Stomach (tissue), 9 donors: Measurements from ENCODE around the gene DENND4C. TPM values are rescaled to one million over a fixed set of nuclear protein-coding genes. Genes with fewer than 3 reads are reported as not detected.
A peak's percentile ranks its signal among the peaks of the same experiment; 100 is the strongest.

Experiments
- DNase-seq, 2 donors: peaks; one replicate each; pipeline versions ENCODE4 v3.0.0 to v3.0.0-alpha.2; 2013 to 2019
- H3K27ac ChIP-seq, 5 donors: fragments of 200-600 bp in 4 of 5; sonication (generic) in 4 of 5; one replicate each; pipeline ENCODE4 v1.5.1; 2013 to 2019; ENCODE audit warnings: mild to moderate bottlenecking in 1 of 5, moderate library complexity in 1 of 5
- H3K27me3 ChIP-seq, 3 donors: fragments of 200-600 bp; sonication (generic); one replicate each; pipeline ENCODE4 v1.5.1; 2017 to 2019; ENCODE audit warnings: mixed run types in 1 of 3
- H3K36me3 ChIP-seq, 4 donors: fragments of 200-600 bp; sonication (generic); 1 replicate in 3 of 4; 2 replicates in 1 of 4; pipeline ENCODE4 v1.5.1; 2016 to 2019
- H3K4me1 ChIP-seq, 4 donors: fragments of 200-600 bp; sonication (generic); one replicate each; pipeline ENCODE4 v1.5.1; 2016 to 2019
- H3K4me3 ChIP-seq, 4 donors: fragments of 200-600 bp; sonication (generic) in 3 of 4; one replicate each; pipeline ENCODE4 v1.5.1; 2016 to 2019; ENCODE audit warnings: mild to moderate bottlenecking in 1 of 4
- H3K9me3 ChIP-seq, 4 donors: fragments of 200-600 bp; sonication (generic); one replicate each; pipeline ENCODE4 v1.5.1; 2016 to 2019
- CTCF ChIP-seq, 7 experiments: fragments of 450-650 bp in 4 of 7; fragments of 200-600 bp in 3 of 7; sonication (generic) in 3 of 7; IDR thresholded peaks; one replicate each; pipeline ENCODE4 v1.5.1; 2016 to 2019; ENCODE audit warnings: antibody characterized with exemption in 7 of 7, control low read depth in 2 of 7, mild to moderate bottlenecking in 1 of 7
- EP300 ChIP-seq: sonication (generic); formaldehyde crosslinking; IDR thresholded peaks from one replicate; pipeline ENCODE4 v1.6.1; 2017; ENCODE audit warnings: antibody characterized with exemption
- POLR2A ChIP-seq, 4 donors: fragments of 450-650 bp; IDR thresholded peaks; one replicate each; pipeline ENCODE4 v1.6.1; 2016; ENCODE audit warnings: antibody characterized with exemption in 4 of 4, control low read depth in 2 of 4, mild to moderate bottlenecking in 1 of 4, moderate library complexity in 1 of 4
- POLR2AphosphoS5 ChIP-seq, 3 donors: sonication (generic); formaldehyde crosslinking; IDR thresholded peaks; one replicate each; pipeline ENCODE4 v1.6.1; 2016; ENCODE audit warnings: antibody characterized with exemption in 3 of 3
- WGBS, 5 donors: extraction: QIAGEN DNeasy Blood & Tissue Kit in 3 of 5; methylation state at CpG; one replicate each; pipeline versions ENCODE4 v1.1.5 to v1.1.7; 2013 to 2018; 5-methylcytosine and 5-hydroxymethylcytosine counted together
- intact Hi-C: fragments of 100-400 bp; cut with DNase I; formaldehyde crosslinking; loops from one replicate; pipeline ENCODE4 v1.15.1; 2023; ENCODE audit warnings: low total_unique reads
- polyA plus RNA-seq, 3 donors: library from polyadenylated mRNA; stranded (reverse); fragments of 200-250 nt; gene quantifications; one replicate each; pipeline ENCODE4 v1.2.3, GENCODE V29; 2013
- total RNA-seq, 5 donors: library from RNA; depleted of rRNA; stranded (reverse); fragments of >200 nt; gene quantifications; one replicate each; pipeline versions ENCODE4 v1.1.0 to v1.2.3, GENCODE V29; 2014 to 2016
- donor health status: healthy with polysubstance abuse.
- donor health status: Bipolar disorder and iron deficiency.
- donor health status: healthy.

The DENND4C gene
- total and polyA plus RNA-seq, 8 donors = 6.3 to 226 (median 47.6) TPM

- TF ChIP-seq POLR2AphosphoS5 (IDR thresholded peaks at IDR 0.05) (no peak), POLR2A (IDR thresholded peaks at IDR 0.05) (no peak)
- H3K9me3 ChIP-seq = no peaks in the 10 kb centered on the region
- intact Hi-C loops = no loop called here
- 77 to 94% (median 84%) methylated on average over 2 of the region's 2 CpGs for WGBS, 5 donors
- no peaks in the 10 kb centered on the region for H3K27me3 ChIP-seq
- H3K36me3 ChIP-seq = peaks cover 25 to 100% (median 97%) of the 10 kb centered on the region in 4 donors
- DNase-seq = no peak
- no peaks in the 10 kb centered on the region for H3K4me1 ChIP-seq
- H3K4me3 ChIP-seq = no peak overlapping the region
- H3K27ac ChIP-seq = no peak overlapping the region
These were observed 138.6 kb downstream of the DENND4C start for GRCh38 chr9:19369107-19369506.

- WGBS, 5 donors = 56 to 72% (median 65%) methylated on average over 5 of the region's 5 CpGs
- peaks cover 35 to 100% (median 98%) of the 10 kb centered on the region in 4 donors for H3K36me3 ChIP-seq
- intact Hi-C loops = no loop called here
These were observed 141.4 kb downstream of the DENND4C start for GRCh38 chr9:19371942-19372341.

GRCh38 chr9:19372567-19372966 is 142.1 kb downstream of the DENND4C start:
- H3K27me3 ChIP-seq = no peaks in the 10 kb centered on the region
- DNase-seq = no peak

More at GRCh38 chr9:19371942-19372341, 141.4 kb downstream of the DENND4C start:
- H3K27ac ChIP-seq = no peak overlapping the region
- H3K4me1 ChIP-seq = peaks cover 0 to 13% (median 0%) of the 10 kb centered on the region in 4 donors
- no peaks in the 10 kb centered on the region for H3K9me3 ChIP-seq
- TF ChIP-seq CTCF (IDR thresholded peaks at IDR 0.05) = no peak
- no peak for DNase-seq
- H3K27me3 ChIP-seq = no peaks in the 10 kb centered on the region
- no peak overlapping the region for H3K4me3 ChIP-seq

GRCh38 chr9:19373527-19373926 is 143.0 kb downstream of the DENND4C start:
- no peaks in the 10 kb centered on the region for H3K27me3 ChIP-seq
- DNase-seq = no peak
- H3K9me3 ChIP-seq = no peaks in the 10 kb centered on the region
- H3K36me3 ChIP-seq = peaks cover 42 to 100% (median 99%) of the 10 kb centered on the region in 4 donors
- TF ChIP-seq POLR2AphosphoS5 (IDR thresholded peaks at IDR 0.05) (no peak), POLR2A (IDR thresholded peaks at IDR 0.05) (no peak), CTCF (IDR thresholded peaks at IDR 0.05) (no peak)
- intact Hi-C loops = no loop called here
- H3K4me3 ChIP-seq = no peak overlapping the region
- H3K27ac ChIP-seq = no peak overlapping the region
- peaks cover 10 to 29% (median 15%) of the 10 kb centered on the region in 4 donors for H3K4me1 ChIP-seq

More at GRCh38 chr9:19372567-19372966, 142.1 kb downstream of the DENND4C start:
- TF ChIP-seq EP300 = no peak
- TF ChIP-seq POLR2A (IDR thresholded peaks at IDR 0.05) = no peak
- no peak for TF ChIP-seq POLR2AphosphoS5 (IDR thresholded peaks at IDR 0.05)
- no peak for TF ChIP-seq CTCF (IDR thresholded peaks at IDR 0.05)
- H3K4me1 ChIP-seq = peaks cover under 1 to 19% (median 6%) of the 10 kb centered on the region in 4 donors
- 82 to 92% (median 90%) methylated on average over 7 to 8 of the region's 8 CpGs for WGBS, 5 donors
- H3K36me3 ChIP-seq = peaks cover 36 to 100% (median 98%) of the 10 kb centered on the region in 4 donors
- intact Hi-C loops = no loop called here
- no peak overlapping the region for H3K4me3 ChIP-seq
- H3K9me3 ChIP-seq = no peaks in the 10 kb centered on the region
- peak overlapping the region in 1 of 5 donors; percentile 4 for H3K27ac ChIP-seq

GRCh38 chr9:19375538-19375937 is 145.0 kb downstream of the DENND4C start:
- intact Hi-C loops = no loop called here
- Histone ChIP-seq H3K27me3 (no peaks in the 10 kb centered on the region), H3K27ac (peak overlapping the region in 1 of 5 donors; percentile 7), H3K4me1 (peaks cover 16 to 41% (median 25%) of the 10 kb centered on the region in 4 donors), H3K9me3 (no peaks in the 10 kb centered on the region), H3K36me3 (peaks cover 46 to 86% (median 81%) of the 10 kb centered on the region in 4 donors), H3K4me3 (no peak overlapping the region)
- TF ChIP-seq POLR2AphosphoS5 (IDR thresholded peaks at IDR 0.05) (no peak), EP300 (no peak), CTCF (IDR thresholded peaks at IDR 0.05) (no peak), POLR2A (IDR thresholded peaks at IDR 0.05) (no peak)
- no peak for DNase-seq
